ENCODE measurements around the gene BNIP5.

Gene BNIP5

DNA sequence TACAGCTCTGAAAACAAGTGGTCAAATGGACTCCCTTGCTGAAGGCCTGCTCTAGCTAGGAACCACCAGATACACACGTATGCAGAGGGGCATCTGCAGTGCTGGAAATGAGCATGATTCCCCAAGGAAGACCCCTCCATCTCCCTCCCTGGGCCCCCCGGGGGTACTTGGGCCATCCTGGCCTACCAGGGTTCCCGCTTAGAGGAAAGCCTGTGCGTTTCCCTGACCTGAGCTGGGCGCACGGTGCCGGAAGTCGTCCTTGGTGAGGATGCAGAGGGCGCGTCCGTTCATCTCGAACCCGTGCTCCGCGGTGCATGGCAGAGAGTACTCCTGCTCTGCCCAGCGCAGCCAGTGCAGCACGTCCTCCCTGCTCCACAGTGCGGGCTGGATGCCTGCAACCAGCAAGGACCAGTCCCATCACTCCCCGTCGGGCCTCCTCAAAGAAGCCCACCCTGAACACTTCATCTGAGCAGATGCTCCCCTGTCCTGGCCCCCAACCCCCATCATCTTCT lies 39.0 kb upstream of the BNIP5 start:
- no peaks in the 10 kb centered on the region for H3K27me3 ChIP-seq (ENCODE audit: insufficient read depth, low read length)
- H3K9me3 ChIP-seq (ENCODE audit: insufficient read depth, low read depth, low read length), result no peaks in the 10 kb centered on the region
- H3K9ac ChIP-seq (ENCODE audit: low read depth, low read length), result no peak overlapping the region
- H3K4me1 ChIP-seq (ENCODE audit: insufficient read depth, low read length), result peaks cover 9% of the 10 kb centered on the region; the same call in 1 of the 2 replicates
- H3K36me3 ChIP-seq (ENCODE audit: insufficient read depth, low read depth, low read length), result no peaks in the 10 kb centered on the region
- no peak overlapping the region for H3K4me3 ChIP-seq (ENCODE audit: low read length)
- H3K27ac ChIP-seq (ENCODE audit: low read length), result no peak overlapping the region

DNA sequence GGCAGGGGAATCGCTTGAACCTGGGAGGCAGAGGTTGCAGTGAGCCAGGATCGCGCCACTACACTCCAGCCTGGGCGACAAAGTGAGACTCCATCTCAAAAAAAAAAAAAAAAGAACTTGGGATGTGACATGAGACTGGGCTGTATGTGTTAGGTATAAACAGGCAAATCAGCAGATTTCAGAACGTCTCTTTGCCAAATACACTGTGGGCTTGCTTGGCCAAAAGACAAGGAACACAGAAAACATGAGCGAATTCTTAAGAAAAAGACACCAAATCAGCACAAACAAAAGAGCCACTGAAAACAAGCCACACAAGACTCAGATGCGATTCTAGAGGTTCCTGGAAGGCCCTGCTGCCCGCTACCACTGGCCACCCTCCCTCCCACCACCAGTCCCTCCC lies 38.3 kb upstream of the BNIP5 start:
- no peaks in the 10 kb centered on the region for H3K27me3 ChIP-seq (ENCODE audit: insufficient read depth, low read length)

DNA sequence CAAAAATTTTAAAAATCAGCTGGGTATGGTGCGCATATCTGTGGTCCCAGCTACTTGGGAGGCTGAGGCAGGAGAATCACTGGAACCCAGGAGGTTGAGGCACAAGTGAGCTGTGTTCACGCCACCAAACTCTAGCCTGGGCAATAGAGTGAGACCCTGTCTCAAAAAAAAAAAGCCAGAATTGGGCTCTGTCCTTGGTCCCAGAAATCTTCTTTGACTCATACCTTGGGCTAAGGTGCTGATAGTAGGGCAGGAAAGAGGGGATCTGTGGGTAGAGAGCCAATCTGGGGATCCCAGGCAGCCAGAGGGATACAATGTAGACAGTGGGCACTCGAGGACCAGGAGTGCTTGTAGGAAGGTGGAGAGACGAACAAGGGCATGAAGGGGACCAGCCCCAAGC lies 37.5 kb upstream of the BNIP5 start:
- no peak overlapping the region for H3K9ac ChIP-seq (ENCODE audit: low read depth, low read length)
- no peaks in the 10 kb centered on the region for H3K36me3 ChIP-seq (ENCODE audit: insufficient read depth, low read depth, low read length)
- no peak overlapping the region for H3K27ac ChIP-seq (ENCODE audit: low read length)
- no peak overlapping the region for H3K4me3 ChIP-seq (ENCODE audit: low read length)
- no peaks in the 10 kb centered on the region for H3K27me3 ChIP-seq (ENCODE audit: insufficient read depth, low read length)
- no peaks in the 10 kb centered on the region for H3K9me3 ChIP-seq (ENCODE audit: insufficient read depth, low read depth, low read length)
- peaks cover 9% of the 10 kb centered on the region; the same call in 1 of the 2 replicates for H3K4me1 ChIP-seq (ENCODE audit: insufficient read depth, low read length)

More for the DNA sequence above, 38.3 kb upstream of the BNIP5 start:
- Histone ChIP-seq H3K9me3 (ENCODE audit: insufficient read depth, low read depth, low read length) (no peaks in the 10 kb centered on the region), H3K9ac (ENCODE audit: low read depth, low read length) (no peak overlapping the region), H3K4me3 (ENCODE audit: low read length) (no peak overlapping the region), H3K27ac (ENCODE audit: low read length) (no peak overlapping the region), H3K36me3 (ENCODE audit: insufficient read depth, low read depth, low read length) (no peaks in the 10 kb centered on the region), H3K4me1 (ENCODE audit: insufficient read depth, low read length) (peaks cover 9% of the 10 kb centered on the region; the same call in 1 of the 2 replicates)

DNA sequence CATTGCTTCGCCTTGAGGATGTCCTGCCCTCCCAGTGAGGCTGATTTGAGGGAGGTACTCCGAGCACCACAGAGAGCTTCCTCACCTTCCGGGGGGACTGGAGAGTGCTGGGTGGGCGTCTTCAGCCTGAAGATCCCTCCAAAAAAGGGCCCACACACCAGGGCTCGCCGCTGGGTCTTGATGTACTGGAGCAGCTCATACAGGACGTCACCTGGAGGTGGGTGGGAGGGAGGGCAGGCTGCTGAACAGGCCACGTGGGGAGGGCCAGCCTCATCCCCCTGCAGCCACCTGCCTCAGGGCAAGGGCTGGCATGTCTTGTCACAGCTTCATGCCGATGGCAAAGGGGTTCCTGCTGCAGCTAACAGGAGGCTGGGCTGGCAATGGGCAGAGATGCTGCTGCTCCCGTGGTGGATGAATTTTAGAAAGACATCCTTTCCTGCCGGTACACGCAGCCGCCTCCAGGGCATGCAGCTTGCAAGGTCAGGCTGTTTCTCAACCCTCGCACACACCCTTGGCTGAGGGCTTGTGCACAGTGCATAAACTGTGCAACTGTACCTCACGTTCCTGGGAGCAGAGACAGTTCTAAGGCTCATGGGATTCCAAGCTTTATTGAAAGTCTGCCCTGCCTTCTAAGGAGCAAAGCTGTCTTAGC lies 36.8 kb upstream of the BNIP5 start:
- no peak overlapping the region for H3K27ac ChIP-seq (ENCODE audit: low read length)
- peaks cover 9% of the 10 kb centered on the region; the same call in 1 of the 2 replicates for H3K4me1 ChIP-seq (ENCODE audit: insufficient read depth, low read length)
- no peaks in the 10 kb centered on the region for H3K27me3 ChIP-seq (ENCODE audit: insufficient read depth, low read length)
- no peaks in the 10 kb centered on the region for H3K36me3 ChIP-seq (ENCODE audit: insufficient read depth, low read depth, low read length)
- H3K4me3 ChIP-seq (ENCODE audit: low read length), result no peak overlapping the region
- no peak overlapping the region for H3K9ac ChIP-seq (ENCODE audit: low read depth, low read length)
- no peaks in the 10 kb centered on the region for H3K9me3 ChIP-seq (ENCODE audit: insufficient read depth, low read depth, low read length)

DNA sequence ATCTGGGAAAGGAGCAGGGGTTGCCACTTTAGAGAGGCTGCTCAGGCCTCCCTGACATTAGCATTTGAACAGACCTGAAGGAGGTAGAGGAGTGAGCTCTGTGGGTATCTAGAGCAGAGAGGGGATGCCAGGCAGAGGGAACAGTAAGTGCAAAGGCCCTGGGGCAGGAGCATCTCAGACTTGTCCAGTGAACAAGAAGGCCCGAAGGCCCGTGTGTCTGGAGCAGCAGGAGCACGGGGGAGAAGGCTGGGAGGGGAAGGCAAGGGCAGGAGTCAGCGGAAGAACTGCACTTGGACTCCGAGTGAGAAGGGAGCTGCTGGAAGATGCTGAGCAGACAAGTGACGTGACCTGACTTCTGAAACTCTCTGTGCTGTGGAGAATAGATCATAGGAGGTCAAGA lies 35.4 kb upstream of the BNIP5 start:
- peaks cover 4% of the 10 kb centered on the region; the same call in 1 of the 2 replicates for H3K4me1 ChIP-seq (ENCODE audit: insufficient read depth, low read length)
- no peak overlapping the region for H3K9ac ChIP-seq (ENCODE audit: low read depth, low read length)
- no peak overlapping the region for H3K27ac ChIP-seq (ENCODE audit: low read length)
- H3K4me3 ChIP-seq (ENCODE audit: low read length), result no peak overlapping the region
- no peaks in the 10 kb centered on the region for H3K27me3 ChIP-seq (ENCODE audit: insufficient read depth, low read length)
- H3K9me3 ChIP-seq (ENCODE audit: insufficient read depth, low read depth, low read length), result no peaks in the 10 kb centered on the region
- no peaks in the 10 kb centered on the region for H3K36me3 ChIP-seq (ENCODE audit: insufficient read depth, low read depth, low read length)

DNA sequence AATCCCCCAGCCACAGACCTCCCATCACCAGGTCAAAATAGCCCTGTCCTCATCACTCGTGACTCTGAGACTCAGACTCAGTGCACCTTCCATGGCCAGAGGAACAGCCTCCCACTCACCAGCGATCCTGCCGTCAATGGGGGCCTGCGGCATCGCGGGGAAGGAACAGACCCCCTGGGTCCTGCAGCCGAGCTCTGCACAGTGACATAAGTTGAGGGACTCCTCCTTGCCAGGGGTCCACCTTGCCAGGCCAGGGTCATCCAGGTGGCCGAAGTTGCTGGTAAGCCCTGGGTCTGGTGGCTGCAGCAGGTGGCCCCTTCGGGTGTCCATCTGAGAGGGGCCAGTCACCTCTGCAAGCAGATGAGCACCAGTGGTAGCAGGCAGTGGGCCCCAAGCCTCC lies 34.5 kb upstream of the BNIP5 start:
- H3K36me3 ChIP-seq (ENCODE audit: insufficient read depth, low read depth, low read length), result no peaks in the 10 kb centered on the region
- H3K27me3 ChIP-seq (ENCODE audit: insufficient read depth, low read length), result no peaks in the 10 kb centered on the region
- no peaks in the 10 kb centered on the region for H3K4me1 ChIP-seq (ENCODE audit: insufficient read depth, low read length)
- no peak overlapping the region for H3K9ac ChIP-seq (ENCODE audit: low read depth, low read length)
- H3K9me3 ChIP-seq (ENCODE audit: insufficient read depth, low read depth, low read length), result no peaks in the 10 kb centered on the region
- H3K4me3 ChIP-seq (ENCODE audit: low read length), result no peak overlapping the region
- H3K27ac ChIP-seq (ENCODE audit: low read length), result no peak overlapping the region

DNA sequence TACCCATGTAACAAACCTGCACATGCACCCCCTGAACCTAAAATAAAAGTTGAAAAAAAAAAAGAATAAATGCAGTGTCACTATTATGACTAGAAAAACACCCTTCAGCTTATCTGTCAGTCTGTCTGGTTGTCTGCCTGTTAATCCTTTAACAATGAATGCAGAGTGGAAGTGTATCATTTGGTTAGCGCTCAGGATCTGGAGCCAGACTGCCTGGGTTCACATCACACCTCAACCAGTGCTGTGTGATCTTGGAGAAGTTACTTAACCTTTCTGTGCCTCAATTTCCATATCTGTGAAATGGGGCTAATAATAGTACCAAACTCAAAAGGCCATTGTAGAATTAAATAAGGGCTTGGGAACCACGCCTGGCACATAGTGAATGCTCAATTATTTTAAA lies 34.0 kb upstream of the BNIP5 start:
- Histone ChIP-seq H3K27me3 (ENCODE audit: insufficient read depth, low read length) (no peaks in the 10 kb centered on the region), H3K9me3 (ENCODE audit: insufficient read depth, low read depth, low read length) (no peaks in the 10 kb centered on the region), H3K4me1 (ENCODE audit: insufficient read depth, low read length) (no peaks in the 10 kb centered on the region), H3K36me3 (ENCODE audit: insufficient read depth, low read depth, low read length) (no peaks in the 10 kb centered on the region), H3K9ac (ENCODE audit: low read depth, low read length) (no peak overlapping the region), H3K27ac (ENCODE audit: low read length) (no peak overlapping the region), H3K4me3 (ENCODE audit: low read length) (no peak overlapping the region)

DNA sequence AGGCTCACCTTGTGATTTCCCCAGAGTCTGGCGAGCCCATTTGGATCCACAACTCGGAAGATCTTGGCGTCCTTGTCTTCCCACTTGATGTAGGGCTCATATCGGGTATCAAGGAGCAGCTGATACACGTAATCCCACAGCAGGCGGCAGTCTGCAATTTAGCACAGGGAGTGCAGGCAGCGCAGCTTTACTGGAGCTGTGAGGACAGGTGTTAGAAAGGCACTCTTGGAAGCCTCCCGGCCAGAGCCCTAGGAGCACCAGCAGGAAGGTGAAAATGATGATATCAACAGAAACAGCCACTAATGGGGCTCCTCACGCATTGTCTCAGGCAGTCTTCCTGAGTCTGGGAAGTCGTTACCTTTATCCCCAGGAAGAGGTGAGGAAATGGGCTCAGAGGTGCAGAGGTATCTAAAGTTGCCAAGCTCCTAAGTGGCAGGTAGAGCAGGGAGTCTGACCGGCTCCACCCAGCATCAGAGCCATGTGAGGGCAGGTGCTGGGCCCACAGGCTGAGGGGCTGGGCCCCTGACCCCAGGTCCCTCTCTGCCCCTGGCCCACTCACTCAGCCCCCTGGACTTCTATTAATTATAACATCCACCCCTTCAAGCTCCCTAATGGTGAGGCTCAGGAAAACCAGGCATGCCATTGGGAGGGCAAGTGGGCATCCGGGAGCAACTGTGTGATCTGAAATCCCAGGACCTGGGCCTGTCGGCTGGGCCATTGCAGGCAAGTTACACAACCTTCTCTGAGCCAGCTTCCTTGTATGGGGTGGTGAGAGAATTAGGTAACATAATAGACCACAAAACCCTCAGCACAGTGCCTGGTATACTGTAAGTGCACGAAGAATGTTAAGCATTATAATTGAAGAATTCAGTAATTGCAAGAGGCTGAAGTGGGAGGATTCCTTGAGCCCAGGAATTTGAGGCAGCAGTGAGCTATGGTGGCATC lies 32.5 kb upstream of the BNIP5 start:
- Histone ChIP-seq H3K36me3 (ENCODE audit: insufficient read depth, low read depth, low read length) (no peaks in the 10 kb centered on the region), H3K9me3 (ENCODE audit: insufficient read depth, low read depth, low read length) (no peaks in the 10 kb centered on the region), H3K27ac (ENCODE audit: low read length) (no peak overlapping the region), H3K4me3 (ENCODE audit: low read length) (no peak overlapping the region), H3K4me1 (ENCODE audit: insufficient read depth, low read length) (no peaks in the 10 kb centered on the region), H3K27me3 (ENCODE audit: insufficient read depth, low read length) (no peaks in the 10 kb centered on the region), H3K9ac (ENCODE audit: low read depth, low read length) (no peak overlapping the region)

DNA sequence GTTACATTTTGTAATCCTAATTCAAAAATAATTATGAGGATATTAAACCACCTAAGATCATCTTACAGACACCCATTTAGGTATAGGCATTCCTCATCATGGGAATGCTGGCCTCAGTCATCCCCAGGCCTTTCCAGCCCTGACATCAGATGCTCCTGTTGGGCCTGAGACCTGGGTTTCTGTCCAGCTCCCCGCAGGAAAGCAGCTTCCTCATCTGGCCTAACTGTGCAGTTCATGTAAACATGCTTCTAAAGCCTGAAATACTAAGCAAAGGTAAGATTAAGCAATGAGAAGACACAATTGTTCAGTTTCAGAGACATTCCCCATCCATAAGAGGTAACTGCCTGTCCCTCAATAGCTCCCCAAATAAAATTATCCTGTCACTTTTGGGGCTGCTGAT lies 31.7 kb upstream of the BNIP5 start:
- H3K4me1 ChIP-seq (ENCODE audit: insufficient read depth, low read length), result no peaks in the 10 kb centered on the region
- no peak overlapping the region for H3K27ac ChIP-seq (ENCODE audit: low read length)
- H3K4me3 ChIP-seq (ENCODE audit: low read length), result no peak overlapping the region
- no peak overlapping the region for H3K9ac ChIP-seq (ENCODE audit: low read depth, low read length)
- H3K27me3 ChIP-seq (ENCODE audit: insufficient read depth, low read length), result no peaks in the 10 kb centered on the region
- H3K9me3 ChIP-seq (ENCODE audit: insufficient read depth, low read depth, low read length), result no peaks in the 10 kb centered on the region
- H3K36me3 ChIP-seq (ENCODE audit: insufficient read depth, low read depth, low read length), result no peaks in the 10 kb centered on the region

DNA sequence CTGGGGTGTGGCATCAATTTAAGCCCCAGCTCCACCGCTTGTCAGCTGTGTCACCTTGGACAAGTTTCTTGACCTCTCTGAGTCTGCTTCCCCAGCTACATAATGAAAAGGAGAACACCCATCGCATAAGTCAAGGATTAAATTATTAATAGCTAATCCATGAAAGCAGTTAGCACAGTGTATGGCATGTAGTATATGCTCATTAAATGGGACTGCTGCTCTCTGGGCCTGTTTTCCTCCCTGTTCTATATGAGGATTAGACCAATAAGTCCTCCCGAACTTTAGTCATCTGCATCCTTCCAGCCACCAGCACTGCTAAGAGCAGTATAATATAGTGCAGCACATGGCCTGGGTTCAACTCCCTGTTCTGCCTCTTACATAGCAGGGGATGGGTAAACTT lies 31.1 kb upstream of the BNIP5 start:
- Histone ChIP-seq H3K36me3 (ENCODE audit: insufficient read depth, low read depth, low read length) (no peaks in the 10 kb centered on the region), H3K27ac (ENCODE audit: low read length) (no peak overlapping the region), H3K9ac (ENCODE audit: low read depth, low read length) (no peak overlapping the region), H3K9me3 (ENCODE audit: insufficient read depth, low read depth, low read length) (no peaks in the 10 kb centered on the region), H3K27me3 (ENCODE audit: insufficient read depth, low read length) (no peaks in the 10 kb centered on the region), H3K4me3 (ENCODE audit: low read length) (no peak overlapping the region), H3K4me1 (ENCODE audit: insufficient read depth, low read length) (no peaks in the 10 kb centered on the region)

DNA sequence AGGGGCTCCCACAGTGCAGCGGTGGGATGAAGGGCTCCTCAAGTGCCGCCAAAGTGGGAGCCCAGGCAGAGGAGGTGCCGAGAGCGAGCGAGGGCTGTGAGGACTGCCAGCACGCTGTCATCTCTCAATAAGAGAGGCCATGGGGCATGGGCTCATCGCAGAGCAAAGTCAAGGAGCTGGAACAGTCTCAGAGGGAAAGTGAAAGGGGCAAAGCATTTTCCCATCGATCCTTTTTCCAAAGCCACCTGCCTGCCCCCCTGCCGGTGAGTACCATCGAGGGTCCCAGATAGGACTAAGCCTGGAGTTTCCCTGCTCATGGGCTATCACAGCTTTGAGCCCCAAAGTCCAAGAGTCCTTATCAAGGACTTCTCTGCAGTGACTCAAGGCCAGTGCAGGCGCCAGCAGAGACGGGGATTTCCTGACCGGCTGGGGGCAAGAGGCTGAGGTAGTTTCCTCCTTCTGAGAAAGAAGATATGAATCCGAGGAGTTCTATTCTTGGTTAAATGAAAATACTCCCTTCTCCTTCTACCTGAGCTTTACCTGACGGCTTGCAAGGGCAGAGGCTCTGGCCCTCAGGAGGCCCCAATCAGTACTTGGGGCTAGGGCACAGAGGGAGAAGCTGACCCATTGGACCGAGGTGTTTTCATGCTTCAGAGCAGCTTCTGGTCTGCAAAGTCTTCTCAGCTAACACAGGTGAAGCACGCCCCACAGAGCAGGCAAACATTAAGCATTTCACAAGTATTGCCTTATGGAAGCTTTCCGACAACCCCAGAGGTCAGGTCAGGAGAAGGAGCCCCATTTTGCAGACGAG lies 28.2 kb upstream of the BNIP5 start:
- no peak overlapping the region for H3K9ac ChIP-seq (ENCODE audit: low read depth, low read length)
- no peak overlapping the region for H3K4me3 ChIP-seq (ENCODE audit: low read length)
- H3K36me3 ChIP-seq (ENCODE audit: insufficient read depth, low read depth, low read length), result no peaks in the 10 kb centered on the region
- no peaks in the 10 kb centered on the region for H3K4me1 ChIP-seq (ENCODE audit: insufficient read depth, low read length)
- no peaks in the 10 kb centered on the region for H3K9me3 ChIP-seq (ENCODE audit: insufficient read depth, low read depth, low read length)
- H3K27ac ChIP-seq (ENCODE audit: low read length), result no peak overlapping the region
- no peaks in the 10 kb centered on the region for H3K27me3 ChIP-seq (ENCODE audit: insufficient read depth, low read length)

Data from iPS-20b (cell line).